HG03442 (cell line): ENCODE results near the gene ZNF521.

Experiments used
- ATAC-seq: cut with Tn5 transposase; IDR thresholded peaks from one replicate; pipeline ENCODE4 v1.9.1; 2021; ENCODE audit warnings: mild to moderate bottlenecking, moderate library complexity; ENCODE audit not compliant: unreplicated experiment

ZNF521 gene

GRCh38 chr18:25231327-25231691, 120.7 kb downstream of the ZNF521 start:
- no peak for ATAC-seq

GRCh38 chr18:25230658-25231326, 121.2 kb downstream of the ZNF521 start:
- no peak for ATAC-seq

- no peak for ATAC-seq
Measured at GRCh38 chr18:25229920-25230319, 122.0 kb downstream of the ZNF521 start.

- no peak for ATAC-seq
Measured at GRCh38 chr18:25229081-25229480, 122.9 kb downstream of the ZNF521 start.

GRCh38 chr18:25228410-25228809, 123.6 kb downstream of the ZNF521 start:
- no peak for ATAC-seq

- no peak for ATAC-seq
Measured at GRCh38 chr18:25225151-25225550, 126.8 kb downstream of the ZNF521 start.

GRCh38 chr18:25223899-25224886, 127.8 kb downstream of the ZNF521 start:
- ATAC-seq, result no peak

GRCh38 chr18:25223211-25223610, 128.8 kb downstream of the ZNF521 start:
- no peak for ATAC-seq

- ATAC-seq, result no peak
Measured at GRCh38 chr18:25222648-25223047, 129.3 kb downstream of the ZNF521 start.

GRCh38 chr18:25210622-25211021, 141.3 kb downstream of the ZNF521 start:
- ATAC-seq, result no peak

GRCh38 chr18:25192065-25192464, 159.9 kb downstream of the ZNF521 start:
- ATAC-seq, result no peak

GRCh38 chr18:25190472-25190871, 161.5 kb downstream of the ZNF521 start:
- peak; percentile 83 for ATAC-seq

GRCh38 chr18:25189391-25190185, 162.4 kb downstream of the ZNF521 start:
- no peak for ATAC-seq

- no peak for ATAC-seq
Measured at GRCh38 chr18:25187521-25188192, 164.3 kb downstream of the ZNF521 start.

GRCh38 chr18:25186871-25187270, 165.1 kb downstream of the ZNF521 start:
- no peak for ATAC-seq

GRCh38 chr18:25181993-25182392, 170.0 kb downstream of the ZNF521 start:
- no peak for ATAC-seq

GRCh38 chr18:25181581-25181980, 170.4 kb downstream of the ZNF521 start:
- no peak for ATAC-seq

GRCh38 chr18:25180973-25181548, 170.9 kb downstream of the ZNF521 start:
- ATAC-seq, result no peak

- no peak for ATAC-seq
Measured at GRCh38 chr18:25177631-25178030, 174.3 kb downstream of the ZNF521 start.

GRCh38 chr18:25176518-25177042, 175.4 kb downstream of the ZNF521 start:
- no peak for ATAC-seq
